Endothelial cell (in vitro differentiated cells): Measurements from ENCODE around the gene ATR. TPM values are rescaled to one million over a fixed set of nuclear protein-coding genes. Genes with fewer than 3 reads are reported as not detected.

ENCODE experiments used
- DNase-seq: peaks from one replicate; pipeline ENCODE4 v3.0.0; 2021; ENCODE audit warnings: low spot score
- H3K27ac Mint-ChIP-seq: one replicate; pipeline ENCODE4 v1.8.0; 2021; ENCODE audit warnings: mixed read lengths, inconsistent platforms; ENCODE audit not compliant: unreplicated experiment
- H3K27me3 Mint-ChIP-seq: one replicate; pipeline ENCODE4 v1.8.0; 2021; ENCODE audit warnings: mild to moderate bottlenecking, moderate library complexity, mixed read lengths, inconsistent platforms; ENCODE audit not compliant: unreplicated experiment
- H3K36me3 Mint-ChIP-seq: one replicate; pipeline ENCODE4 v1.8.0; 2021; ENCODE audit warnings: mild to moderate bottlenecking, low read depth, mixed read lengths, inconsistent platforms; ENCODE audit not compliant: unreplicated experiment
- H3K4me1 Mint-ChIP-seq: one replicate; pipeline ENCODE4 v1.8.0; 2021; ENCODE audit warnings: mild to moderate bottlenecking, mixed read lengths, inconsistent platforms; ENCODE audit not compliant: unreplicated experiment
- H3K4me3 Mint-ChIP-seq: one replicate; pipeline ENCODE4 v1.8.0; 2021; ENCODE audit warnings: mild to moderate bottlenecking, mixed read lengths, inconsistent platforms; ENCODE audit not compliant: unreplicated experiment
- H3K9me3 Mint-ChIP-seq: one replicate; pipeline ENCODE4 v1.8.0; 2021; ENCODE audit warnings: mixed read lengths, inconsistent platforms; ENCODE audit not compliant: unreplicated experiment
- total RNA-seq: library from RNA; stranded (reverse); fragmentation: NEBNext Ultra II Directional; extraction: Animal tissue kit (Norgen Biotek cat#: 25700); gene quantifications from one replicate; pipeline ENCODE4 v1.2.1, GENCODE V29; 2021; ENCODE audit not compliant: unreplicated experiment
- TF ChIP-seq, protein P1 (sequence below): fragments of 200-600 bp; sonication (generic); IDR thresholded peaks from one replicate; pipeline ENCODE4 v1.5.0; 2021; ENCODE audit warnings: antibody characterized with exemption; ENCODE audit not compliant: unreplicated experiment

Gene ATR
- total RNA-seq, 1 donor from 2014 or later: 17.8 TPM

DNA sequence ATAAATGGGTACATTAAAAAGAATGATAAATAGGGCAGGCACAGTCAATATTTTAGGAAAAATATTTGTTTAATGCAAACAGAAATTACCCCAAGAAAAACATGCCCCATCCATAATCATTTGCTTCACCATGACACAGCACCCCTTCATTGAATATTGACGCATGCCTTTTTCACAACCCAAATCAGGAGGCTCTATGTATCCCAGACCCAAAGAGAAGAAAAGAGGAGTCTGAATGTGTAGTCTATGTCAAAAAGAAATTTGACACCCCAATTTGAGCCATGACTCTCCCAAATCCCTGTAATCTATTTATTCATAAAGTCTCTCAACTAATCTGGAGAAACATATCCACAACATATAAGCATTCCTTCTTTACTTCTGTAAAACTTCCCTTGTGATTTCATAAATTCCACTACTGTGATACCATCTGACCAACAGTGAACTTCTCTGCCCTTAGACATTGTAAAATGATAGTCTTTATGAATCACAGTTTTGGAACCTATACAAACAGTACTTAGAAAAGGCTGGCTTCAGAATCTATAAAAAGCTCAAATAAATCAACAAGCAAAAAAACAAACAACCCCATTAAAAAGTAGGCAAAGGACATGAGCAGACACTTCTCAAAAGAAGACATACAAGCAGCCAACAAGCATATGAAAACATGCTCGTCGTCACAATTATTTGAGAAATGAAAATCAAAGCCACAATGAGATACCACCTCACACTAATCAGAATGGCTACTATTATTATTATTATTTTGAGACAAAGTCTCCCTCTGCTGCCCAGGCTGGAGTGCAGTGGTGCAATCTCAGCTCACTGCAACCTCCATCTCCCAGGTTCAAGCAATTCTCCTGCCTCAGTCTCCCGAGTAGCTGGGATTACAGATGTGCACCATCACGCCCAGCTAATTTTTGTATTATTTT, 77.3 kb downstream of the ATR start:
- DNase-seq: no peak
- Mint-ChIP-seq H3K27me3 (no peaks in the 10 kb centered on the region), H3K4me3 (no peak overlapping the region), H3K27ac (no peak overlapping the region), H3K4me1 (no peaks in the 10 kb centered on the region), H3K36me3 (no peaks in the 10 kb centered on the region), H3K9me3 (no peaks in the 10 kb centered on the region)
- TF ChIP-seq, protein P1, sequence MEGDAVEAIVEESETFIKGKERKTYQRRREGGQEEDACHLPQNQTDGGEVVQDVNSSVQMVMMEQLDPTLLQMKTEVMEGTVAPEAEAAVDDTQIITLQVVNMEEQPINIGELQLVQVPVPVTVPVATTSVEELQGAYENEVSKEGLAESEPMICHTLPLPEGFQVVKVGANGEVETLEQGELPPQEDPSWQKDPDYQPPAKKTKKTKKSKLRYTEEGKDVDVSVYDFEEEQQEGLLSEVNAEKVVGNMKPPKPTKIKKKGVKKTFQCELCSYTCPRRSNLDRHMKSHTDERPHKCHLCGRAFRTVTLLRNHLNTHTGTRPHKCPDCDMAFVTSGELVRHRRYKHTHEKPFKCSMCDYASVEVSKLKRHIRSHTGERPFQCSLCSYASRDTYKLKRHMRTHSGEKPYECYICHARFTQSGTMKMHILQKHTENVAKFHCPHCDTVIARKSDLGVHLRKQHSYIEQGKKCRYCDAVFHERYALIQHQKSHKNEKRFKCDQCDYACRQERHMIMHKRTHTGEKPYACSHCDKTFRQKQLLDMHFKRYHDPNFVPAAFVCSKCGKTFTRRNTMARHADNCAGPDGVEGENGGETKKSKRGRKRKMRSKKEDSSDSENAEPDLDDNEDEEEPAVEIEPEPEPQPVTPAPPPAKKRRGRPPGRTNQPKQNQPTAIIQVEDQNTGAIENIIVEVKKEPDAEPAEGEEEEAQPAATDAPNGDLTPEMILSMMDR: no peak

- no peaks in the 10 kb centered on the region for H3K27me3 Mint-ChIP-seq
- DNase-seq: no peak
- H3K36me3 Mint-ChIP-seq: no peaks in the 10 kb centered on the region
- TF ChIP-seq, protein P1: no peak
- H3K9me3 Mint-ChIP-seq: no peaks in the 10 kb centered on the region
- H3K27ac Mint-ChIP-seq: no peak overlapping the region
- H3K4me1 Mint-ChIP-seq: no peaks in the 10 kb centered on the region
- no peak overlapping the region for H3K4me3 Mint-ChIP-seq
Observed at GRCh38 chr3:142500211-142500610, 78.3 kb downstream of the ATR start.

- Mint-ChIP-seq H3K36me3 (no peaks in the 10 kb centered on the region), H3K4me1 (no peaks in the 10 kb centered on the region), H3K4me3 (no peak overlapping the region), H3K9me3 (no peaks in the 10 kb centered on the region), H3K27me3 (no peaks in the 10 kb centered on the region), H3K27ac (no peak overlapping the region)
- TF ChIP-seq, protein P1: no peak
- no peak for DNase-seq
Observed at GRCh38 chr3:142498397-142499180, 79.9 kb downstream of the ATR start.

GRCh38 chr3:142497729-142498128, 80.8 kb downstream of the ATR start:
- Mint-ChIP-seq H3K27me3 (no peaks in the 10 kb centered on the region), H3K4me3 (no peak overlapping the region), H3K9me3 (no peaks in the 10 kb centered on the region), H3K4me1 (no peaks in the 10 kb centered on the region), H3K36me3 (no peaks in the 10 kb centered on the region), H3K27ac (no peak overlapping the region)
- DNase-seq: no peak
- TF ChIP-seq, protein P1: no peak
